T-helper 2 cell (primary cell): ENCODE results near the gene SERPINE2.

Experiments used
- DNase-seq, 5 experiments: peaks; one replicate each; pipeline versions ENCODE4 v3.0.0 to v3.0.0-alpha.2; 2012 to 2022

Gene SERPINE2

DNA sequence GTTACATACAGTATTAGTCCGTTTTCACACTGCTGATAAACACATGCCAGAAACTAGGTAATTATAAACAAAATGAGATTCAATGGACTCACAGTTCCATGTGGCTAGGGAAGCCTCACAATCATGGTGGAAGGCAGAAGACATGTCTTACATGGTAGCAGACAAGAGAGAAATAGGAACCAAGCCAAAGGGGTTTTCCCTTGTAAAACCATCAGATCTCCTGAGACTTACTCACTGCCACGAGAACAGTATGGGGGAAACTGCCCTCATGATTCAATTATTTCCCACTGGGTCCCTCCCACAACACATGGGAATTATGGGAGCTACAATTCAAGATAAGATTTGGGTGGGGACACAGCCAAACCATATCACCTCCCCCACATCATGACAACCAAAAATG is 99.6 kb downstream of the SERPINE2 start:
- DNase-seq: peak in 1 of 5 experiments; percentile 38

DNA sequence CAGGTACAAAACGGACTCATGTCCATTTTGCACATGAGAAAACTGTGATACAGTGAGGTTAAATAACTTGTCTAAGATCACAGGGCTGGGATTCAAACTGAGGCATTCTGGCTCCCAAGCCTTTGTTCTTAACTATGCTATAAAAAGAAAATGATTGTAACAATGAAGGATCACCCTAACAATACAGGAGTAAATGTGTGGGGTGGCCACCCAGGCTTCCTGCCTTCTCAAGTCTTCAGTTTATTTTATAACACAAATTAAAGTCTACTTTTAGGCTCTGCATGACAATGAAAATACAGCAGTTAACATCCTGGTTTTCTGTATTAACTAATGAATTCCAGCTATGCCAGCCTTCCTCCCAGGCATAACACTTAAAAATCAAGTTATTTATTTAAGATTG is 101.6 kb downstream of the SERPINE2 start:
- DNase-seq: no peak

DNA sequence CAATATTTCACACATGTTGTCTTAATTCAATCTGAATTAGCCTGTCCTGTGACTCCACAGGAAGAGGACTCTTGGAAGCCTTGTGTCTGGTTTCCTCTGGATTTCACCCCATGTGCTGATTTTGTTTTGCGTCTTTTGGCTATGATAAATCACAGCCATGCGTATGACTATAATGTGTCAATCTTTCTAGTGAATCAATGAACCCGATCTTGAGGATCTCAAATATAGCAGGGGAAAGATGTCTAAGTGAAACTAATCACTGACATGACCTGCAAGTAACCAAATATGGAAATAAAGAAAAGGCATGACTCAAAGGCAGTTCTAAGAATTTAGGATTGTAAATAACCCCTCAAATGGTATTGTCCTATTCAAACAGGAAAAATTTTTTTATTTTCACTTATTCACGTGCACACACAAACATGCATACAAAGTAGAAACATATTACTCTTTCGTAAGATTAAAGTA is 102.2 kb downstream of the SERPINE2 start:
- peak in 1 of 5 experiments; percentile 77 for DNase-seq

DNA sequence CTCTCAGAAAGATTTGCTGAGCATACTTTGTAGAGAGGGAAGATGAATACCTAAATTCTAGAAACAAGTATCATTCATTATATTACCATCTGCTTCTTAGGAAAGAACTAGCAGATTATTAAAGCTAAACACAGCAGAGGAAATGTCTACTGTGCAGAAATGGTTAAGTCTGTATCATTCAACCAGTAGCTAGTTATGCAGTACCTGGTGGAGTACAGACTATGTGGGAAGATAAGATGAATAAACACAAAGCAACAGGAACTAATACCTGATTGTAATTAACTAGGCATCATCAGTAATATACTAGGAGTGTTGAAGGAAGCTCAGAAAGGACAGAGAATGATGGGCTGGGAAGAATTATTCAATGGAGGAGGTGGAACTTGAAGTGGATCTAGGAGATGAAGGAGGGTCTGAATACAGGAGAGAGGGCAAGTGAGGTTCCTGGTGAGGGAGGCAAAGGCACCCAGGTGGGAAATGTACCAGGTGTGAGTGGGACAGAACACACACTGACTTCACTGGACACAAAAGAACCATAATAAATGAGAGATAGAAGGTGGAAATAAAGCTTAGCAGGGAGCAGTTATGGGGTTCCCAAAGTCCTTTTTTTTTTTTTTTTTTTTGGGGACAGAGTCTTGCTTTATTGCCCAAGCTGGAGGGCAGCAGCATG is 103.5 kb downstream of the SERPINE2 start:
- DNase-seq: no peak

DNA sequence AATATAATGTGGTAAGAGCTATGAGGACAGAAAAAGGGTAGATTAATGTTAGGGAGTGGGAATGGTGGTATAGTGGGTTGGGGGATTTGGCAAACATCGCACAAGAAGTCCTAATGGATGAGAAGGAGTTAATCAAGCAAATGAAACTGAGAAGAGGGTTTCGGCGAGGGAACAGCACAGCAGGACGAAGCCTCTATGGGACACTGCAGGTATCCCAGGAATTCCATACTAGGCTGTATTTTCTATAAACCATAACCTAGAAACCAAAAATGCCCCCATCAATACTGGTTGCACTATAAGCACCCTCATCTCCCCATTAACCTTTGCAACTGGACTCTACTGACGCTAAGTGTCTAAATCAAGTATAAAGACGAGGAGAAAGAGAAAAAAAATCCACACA is 104.2 kb downstream of the SERPINE2 start:
- DNase-seq: no peak

DNA sequence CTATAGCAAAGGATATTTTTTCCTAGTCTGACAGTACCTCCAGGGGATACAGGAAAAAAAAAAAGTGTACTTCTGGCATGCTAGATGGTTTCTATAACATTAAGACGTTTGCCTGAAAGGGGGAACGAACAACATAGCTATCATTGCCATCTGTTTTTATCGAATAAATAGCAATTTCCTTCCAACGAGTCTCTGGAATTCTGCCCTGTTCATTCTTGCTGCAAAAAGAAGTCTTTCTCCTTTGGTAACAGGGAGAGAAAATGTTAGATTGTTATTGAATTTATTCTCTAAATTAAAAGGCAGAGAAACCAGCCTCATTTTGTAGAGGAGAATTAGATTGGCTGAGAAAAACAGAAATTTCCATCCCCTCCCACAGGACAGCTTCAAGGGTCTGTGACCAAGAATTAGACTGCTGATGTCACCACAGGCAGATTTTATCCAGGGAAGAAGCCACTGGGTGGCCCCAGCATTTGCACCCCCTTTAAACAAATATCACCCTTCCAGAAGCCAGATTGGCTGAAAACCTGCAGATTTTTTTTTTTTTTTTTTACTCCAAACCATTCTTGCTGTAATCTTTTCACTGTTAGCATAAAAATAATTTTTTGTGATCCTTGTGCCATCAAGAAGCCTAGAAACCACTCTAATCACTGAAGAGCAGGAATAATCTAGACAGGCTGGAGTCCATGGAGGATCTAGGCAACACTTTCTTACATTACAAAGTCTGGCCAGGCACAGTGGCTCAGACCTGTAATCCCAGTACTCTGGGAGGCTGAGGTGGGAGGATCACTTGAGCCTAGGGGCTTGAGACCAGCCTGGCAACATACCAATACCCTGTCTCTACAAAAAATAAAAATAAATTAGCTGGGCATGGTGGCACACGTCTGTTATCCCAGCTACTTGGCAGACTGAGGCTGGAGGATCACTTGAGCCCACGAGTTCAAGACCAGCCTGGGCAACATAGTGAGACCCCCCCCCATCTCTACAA is 106.0 kb downstream of the SERPINE2 start:
- no peak for DNase-seq

DNA sequence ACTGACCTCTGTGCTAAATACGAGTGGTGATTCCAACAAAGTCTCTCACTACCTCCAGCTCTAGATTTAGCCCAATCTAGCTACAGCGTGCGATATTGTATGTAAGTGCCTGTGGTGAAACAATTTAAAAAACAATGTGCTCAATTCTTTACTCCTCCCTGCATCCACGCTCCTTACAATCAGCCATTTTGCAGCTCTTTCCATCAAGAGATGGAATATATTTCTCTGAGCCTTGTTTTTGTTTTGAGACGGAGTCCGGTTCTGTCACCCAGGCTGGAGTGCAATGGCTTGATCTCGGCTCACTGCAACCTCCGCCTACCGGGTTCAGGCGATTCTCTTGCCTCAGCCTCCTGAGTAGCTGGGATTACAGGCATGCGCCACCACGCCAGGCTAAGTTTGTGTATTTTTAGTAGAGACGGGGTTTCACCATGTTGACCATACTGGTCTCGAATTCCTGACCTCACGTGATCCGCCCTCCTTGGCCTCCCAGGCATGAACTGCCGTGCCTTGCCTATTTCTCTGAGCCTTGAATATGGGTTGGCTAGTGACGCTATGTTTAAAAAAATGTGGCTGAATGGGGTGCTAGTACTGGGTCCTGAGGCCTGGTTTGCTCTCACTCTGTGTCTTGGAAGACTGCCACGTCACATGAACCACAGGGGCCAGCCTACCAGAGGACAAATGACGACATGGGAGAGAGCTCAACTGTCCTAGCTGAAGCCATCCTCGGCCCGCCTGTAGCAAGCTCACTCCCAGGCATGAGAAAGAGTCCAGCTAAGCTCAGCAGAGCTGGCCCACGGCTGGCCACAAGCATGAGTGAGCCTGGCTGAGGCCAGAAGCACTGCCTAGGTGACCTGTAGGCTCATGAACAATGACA is 108.7 kb downstream of the SERPINE2 start:
- DNase-seq: no peak

DNA sequence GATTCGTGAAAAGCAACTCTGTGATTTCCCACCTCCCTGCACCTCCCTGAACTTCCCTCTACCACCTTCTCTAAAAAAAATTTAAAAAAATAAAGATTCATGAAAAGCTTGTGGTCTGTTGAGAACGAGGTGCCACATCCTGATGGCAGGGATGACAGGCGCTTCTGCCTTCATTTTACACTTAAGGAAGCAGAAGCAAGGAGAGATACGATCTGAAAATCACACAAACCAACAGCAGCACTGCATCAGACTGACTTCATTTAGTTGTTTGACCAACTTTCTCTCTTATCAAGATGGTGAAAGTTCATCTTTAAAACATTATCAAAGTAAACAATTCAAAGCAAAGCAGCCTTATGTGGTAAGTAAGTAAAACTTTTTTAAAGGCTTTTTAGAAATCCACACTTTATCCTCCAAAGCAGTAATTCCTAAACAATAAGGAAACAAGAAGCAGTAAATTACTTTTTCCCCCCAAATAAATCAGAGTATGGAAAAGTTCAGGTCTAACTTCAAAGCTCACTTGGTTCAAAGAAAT is 109.4 kb downstream of the SERPINE2 start:
- DNase-seq: peak in 3 of 5 experiments; percentile 22 to 96 (median 69)

DNA sequence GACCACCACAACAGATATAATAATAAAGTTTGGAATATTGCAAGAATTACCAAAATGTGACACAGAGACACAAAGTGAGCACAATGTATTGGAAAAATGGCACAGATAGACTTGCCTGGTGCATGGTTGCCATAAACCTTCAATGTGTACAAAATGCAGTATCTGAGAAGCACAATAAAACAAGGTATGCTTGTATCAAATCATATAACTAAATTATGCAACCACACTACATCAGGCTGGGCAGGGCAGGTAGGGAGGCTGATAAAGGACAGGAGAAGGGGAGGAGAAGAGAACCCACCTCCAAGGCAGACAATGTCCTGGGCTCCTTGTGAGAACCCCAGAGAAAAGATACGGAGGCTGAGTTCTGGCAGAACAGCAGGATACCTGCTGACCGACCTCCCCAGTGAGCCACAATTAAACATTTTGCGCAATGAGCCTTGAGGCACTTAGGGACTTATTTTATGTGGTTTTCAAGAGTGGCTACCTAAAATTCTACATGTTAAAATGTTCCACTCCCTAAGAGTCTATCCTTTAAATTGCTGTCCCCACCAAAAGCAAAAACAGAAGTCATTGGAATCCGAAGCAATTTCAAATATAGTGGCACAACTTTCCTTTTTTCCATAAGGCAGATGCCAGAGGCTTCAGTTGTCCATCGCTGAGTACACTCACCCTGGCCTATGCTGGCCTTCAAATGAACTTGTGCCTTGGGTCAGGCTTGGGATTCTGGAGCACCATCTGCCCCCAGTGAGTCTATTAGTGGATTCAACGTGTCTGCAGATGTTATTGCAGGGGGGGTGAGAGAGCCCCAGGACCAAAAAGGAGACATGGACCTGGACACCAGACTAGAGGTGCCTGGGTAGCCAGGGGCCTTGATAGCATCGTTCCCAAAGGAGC is 110.7 kb downstream of the SERPINE2 start:
- DNase-seq: no peak

DNA sequence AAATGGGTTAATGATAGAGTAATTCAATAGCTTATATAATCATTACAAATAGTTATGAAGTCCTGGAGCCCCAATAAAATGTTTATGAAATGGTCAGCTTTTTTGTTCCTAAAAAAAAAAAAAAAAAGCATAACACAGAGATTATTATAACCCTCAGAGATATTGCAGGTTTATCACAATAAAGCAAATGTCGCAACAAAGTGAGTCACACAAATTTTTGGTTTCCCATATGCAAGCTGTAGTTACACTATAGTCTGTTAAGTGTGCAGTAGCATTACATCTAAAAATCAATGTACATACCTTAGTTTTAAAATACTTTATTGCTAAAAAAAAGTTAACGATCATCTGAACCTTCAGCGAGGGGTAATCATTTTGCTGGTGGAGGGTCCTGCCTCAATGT is 114.0 kb downstream of the SERPINE2 start:
- DNase-seq: no peak
